ENCODE measurements around the gene TRPT1.
"Not testable (repeated sequence)": the region's sequence is repeated elsewhere in the genome, so short reads cannot be mapped to it uniquely, and the experiment has no call there.

TRPT1 gene

DNA sequence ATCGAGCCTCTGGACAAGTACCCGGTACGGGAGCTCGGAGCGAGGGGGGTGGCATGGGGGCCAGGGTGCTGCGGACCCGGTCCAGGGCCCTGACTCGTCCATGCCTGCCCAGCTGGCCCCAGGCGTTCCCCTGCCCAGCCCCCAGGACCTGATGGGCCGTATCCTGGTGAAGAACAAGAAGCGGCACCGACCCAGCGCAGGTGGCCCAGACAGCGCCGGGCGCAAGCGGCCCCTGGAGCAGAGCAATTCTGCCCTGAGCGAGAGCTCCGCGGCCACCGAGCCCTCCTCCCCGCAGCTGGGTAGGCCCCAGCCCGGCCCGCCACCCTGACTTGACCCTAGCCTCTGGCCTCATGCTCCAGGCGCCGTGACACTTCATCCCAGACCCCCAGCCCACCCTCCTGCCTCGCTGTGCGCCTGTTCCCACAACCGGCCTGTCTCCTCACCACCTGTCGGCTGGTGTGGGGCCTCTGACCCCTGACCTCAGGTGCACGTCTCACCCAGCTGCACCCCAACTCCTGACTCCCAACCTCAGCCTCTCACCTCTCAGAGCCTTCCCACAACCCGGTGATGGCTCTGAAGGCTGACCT, 33.1 kb upstream of the TRPT1 start:
- no peak for DNase-seq (ENCODE audit: low spot score)

DNA sequence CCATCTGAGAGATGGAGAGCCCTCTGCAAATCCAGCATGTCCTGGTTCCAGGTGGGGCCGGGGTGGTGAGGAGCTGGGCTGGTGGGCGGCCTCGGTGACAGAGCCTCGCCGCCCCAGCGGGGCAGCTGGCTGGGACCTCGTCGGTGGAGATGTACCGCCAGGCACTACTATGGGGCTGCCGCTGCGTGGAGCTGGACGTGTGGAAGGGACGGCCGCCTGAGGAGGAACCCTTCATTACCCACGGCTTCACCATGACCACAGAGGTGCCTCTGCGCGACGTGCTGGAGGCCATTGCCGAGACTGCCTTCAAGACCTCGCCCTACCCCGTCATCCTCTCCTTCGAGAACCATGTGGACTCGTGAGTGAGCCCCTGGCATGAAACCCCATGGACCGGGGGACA, 32.4 kb upstream of the TRPT1 start:
- no peak for DNase-seq (ENCODE audit: low spot score)

DNA sequence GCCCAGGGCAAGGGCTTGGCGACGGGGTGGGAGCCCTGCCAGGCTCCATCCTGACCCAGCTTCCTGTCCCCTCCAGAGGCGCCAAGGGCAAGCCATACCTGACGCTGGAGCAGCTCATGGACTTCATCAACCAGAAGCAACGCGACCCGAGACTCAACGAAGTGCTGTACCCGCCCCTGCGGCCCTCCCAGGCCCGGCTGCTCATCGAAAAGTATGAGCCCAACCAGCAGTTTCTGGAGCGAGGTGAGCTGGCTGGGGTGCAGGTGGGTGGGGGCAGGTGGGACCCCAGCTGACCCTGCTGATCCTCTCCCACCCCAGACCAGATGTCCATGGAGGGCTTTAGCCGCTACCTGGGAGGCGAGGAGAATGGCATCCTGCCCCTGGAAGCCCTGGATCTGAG, 30.3 kb upstream of the TRPT1 start:
- DNase-seq (ENCODE audit: low spot score), result no peak

- DNase-seq (ENCODE audit: low spot score), result no peak
Observed at GRCh38 chr11:64255135-64256128, 29.4 kb upstream of the TRPT1 start.

- no peak for DNase-seq (ENCODE audit: low spot score)
Observed at GRCh38 chr11:64254326-64254725, 28.3 kb upstream of the TRPT1 start.

DNA sequence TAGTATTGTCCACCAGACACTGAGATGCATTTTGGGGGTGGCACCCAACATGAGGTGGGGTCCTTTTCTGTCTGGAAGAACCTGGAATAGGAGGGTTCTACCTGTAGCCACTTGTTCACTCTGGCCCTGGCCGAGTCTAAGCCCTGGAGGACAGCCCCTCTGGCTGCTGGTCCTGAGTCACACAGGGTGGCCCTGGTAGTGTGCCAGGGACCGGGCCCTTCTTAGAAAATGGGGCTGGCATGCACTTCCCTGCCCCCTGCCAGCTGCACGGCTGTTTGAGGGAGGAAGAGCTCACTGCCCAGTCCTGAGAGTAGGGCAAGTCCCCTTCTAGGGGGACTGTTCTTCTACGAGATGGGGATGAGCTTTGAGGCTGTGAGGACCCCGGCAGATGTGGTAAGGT, 27.5 kb upstream of the TRPT1 start:
- no peak for DNase-seq (ENCODE audit: low spot score)

- no peak for DNase-seq (ENCODE audit: low spot score)
Observed at GRCh38 chr11:64253043-64253442, 27.1 kb upstream of the TRPT1 start.

GRCh38 chr11:64252003-64252872, 26.3 kb upstream of the TRPT1 start:
- DNase-seq (ENCODE audit: low spot score), result no peak

- no peak for DNase-seq (ENCODE audit: low spot score)
Observed at GRCh38 chr11:64251753-64252002, 25.7 kb upstream of the TRPT1 start.

GRCh38 chr11:64251016-64251752, 25.2 kb upstream of the TRPT1 start, which contains the start of gene PLCB3:
TSS of gene PLCB3 (plus strand) at chr11:64251530. CDS start at chr11:64251650, 120 bp downstream.
- DNase-seq (ENCODE audit: low spot score), result peak; percentile 70

DNA sequence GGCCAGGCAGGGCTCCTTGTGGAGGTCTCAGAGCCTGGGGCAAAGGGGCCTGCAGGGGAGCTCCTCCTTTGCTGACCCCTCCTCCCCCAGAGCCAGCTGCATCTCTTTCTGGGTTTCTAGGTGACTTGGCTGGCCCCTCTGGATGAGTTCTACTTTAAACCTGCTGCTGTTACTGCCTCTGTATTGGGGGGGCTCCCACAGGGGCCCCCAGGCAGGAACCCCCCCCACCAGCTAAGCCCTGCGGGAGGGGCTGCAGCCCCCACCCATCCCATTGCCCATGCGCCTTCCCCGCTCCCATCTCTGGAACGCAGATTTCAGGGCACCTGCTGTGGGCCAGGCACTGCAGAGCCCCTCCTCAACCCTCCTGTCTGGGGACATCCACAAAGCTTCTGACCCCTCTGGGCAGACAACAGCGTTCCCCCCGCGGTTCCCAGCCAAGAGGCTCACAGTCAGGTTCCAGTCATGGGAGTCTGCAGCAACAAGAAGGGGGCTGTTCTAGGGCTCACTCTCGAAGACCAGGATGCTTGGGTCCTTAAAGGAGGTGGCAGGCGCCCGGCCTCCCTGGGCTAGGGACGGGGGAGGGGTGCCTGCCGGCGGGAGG, 24.5 kb upstream of the TRPT1 start:
- DNase-seq (ENCODE audit: low spot score), result no peak

DNA sequence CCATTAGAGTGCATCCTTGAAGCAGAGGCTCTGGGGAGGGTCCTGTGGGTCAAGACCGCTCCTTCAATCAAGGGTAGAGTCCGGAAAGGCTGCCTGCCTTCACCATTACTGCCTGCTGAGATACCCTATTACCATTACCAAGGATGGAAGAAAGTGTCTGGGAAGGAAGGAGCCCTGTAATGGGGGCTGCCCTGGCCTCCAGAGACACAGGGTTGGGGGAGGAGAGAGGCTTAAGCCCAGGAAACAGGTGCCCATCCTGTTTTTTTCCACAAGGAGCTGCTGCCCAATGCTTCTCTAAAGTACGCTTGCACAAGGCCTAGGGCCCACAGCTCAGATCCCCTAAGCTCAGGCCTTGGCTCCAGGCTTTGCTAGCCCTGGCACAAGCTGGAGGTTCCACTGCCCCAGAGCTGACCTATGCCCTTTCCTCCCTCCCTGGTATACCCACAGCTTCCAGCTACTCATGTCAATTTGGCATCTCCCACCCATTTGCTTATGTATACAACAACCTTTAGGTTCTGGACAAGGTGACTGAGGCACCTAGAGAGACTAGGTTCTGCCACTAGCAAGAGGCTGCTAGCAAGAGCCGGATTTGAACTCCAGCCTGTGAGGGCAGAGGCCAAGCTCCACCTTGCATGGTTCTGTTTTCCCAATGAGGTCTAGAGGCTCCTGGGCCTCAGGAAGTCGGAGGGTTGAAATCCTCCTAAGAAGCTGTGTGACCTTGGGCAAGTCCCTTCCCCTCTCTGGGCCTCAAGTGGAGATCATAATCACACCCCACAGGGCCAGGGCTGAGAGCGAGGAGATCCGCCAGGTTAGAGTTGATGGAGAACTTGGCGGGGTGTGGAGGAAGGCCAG, 23.8 kb upstream of the TRPT1 start:
- DNase-seq (ENCODE audit: low spot score), result no peak

GRCh38 chr11:64249038-64249437, 23.1 kb upstream of the TRPT1 start:
- no peak for DNase-seq (ENCODE audit: low spot score)

- no peak for DNase-seq (ENCODE audit: low spot score)
Observed at GRCh38 chr11:64248578-64248977, 22.6 kb upstream of the TRPT1 start.

DNA sequence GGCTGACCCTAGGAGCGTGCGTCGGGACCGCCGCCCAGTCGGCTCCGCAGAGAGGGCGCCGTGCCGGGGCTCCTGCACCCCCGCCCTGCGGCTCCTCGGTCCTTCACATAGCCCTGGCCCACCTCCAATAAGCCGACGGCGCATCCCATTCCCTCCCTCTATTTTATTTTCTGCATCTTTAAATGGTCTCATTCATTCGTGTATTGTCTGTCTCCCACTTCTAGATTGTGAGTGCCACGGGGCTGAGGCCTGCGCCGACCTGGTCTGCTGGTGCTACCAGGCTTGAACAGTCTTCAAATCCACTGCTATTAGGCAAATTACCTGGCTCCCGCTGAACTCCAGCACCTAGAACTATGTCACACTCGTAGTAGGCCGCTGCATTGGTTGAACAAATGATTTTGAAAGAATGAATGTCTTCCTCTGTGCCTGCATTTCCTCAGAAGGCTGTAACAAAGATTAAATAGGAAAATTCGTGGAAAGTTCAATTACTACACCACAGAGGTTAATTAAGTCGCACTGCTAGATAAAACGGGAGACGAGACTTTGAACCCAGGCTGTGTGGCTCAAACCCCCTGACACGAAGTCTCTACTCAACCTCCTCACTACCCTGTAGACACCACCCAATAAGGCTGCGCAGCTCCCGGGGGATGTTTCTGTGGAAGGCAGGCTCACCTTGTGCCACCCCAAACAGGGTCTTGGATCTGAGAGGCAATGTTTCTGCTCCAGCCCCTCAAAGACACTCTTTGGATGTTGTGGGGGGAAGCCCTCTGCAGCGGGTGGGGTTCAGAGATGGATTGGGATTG, 21.9 kb upstream of the TRPT1 start:
- no peak for DNase-seq (ENCODE audit: low spot score)

- DNase-seq (ENCODE audit: low spot score), result peak; percentile 83
Observed at GRCh38 chr11:64246871-64247728, 21.1 kb upstream of the TRPT1 start, which contains the start of gene PPP1R14B. TSS of gene PPP1R14B (minus strand) at chr11:64246943. CDS start at chr11:64246673, 270 bp downstream.

GRCh38 chr11:64246621-64246870, 20.6 kb upstream of the TRPT1 start:
- not testable (repeated sequence) for DNase-seq (ENCODE audit: low spot score)

- no peak for DNase-seq (ENCODE audit: low spot score)
Observed at GRCh38 chr11:64245797-64246620, 20.0 kb upstream of the TRPT1 start.

Data from HuH-7 (cell line).